Measurements from ENCODE around the gene ACOT8. TPM values are rescaled to one million over a fixed set of nuclear protein-coding genes. Genes with fewer than 3 reads are reported as not detected.
"Not testable (repeated sequence)": the region's sequence is repeated elsewhere in the genome, so short reads cannot be mapped to it uniquely, and the experiment has no call there.

ACOT8 gene
- total RNA-seq, 2 donors from 2014 or later: 21.4 to 23.2 TPM

DNA sequence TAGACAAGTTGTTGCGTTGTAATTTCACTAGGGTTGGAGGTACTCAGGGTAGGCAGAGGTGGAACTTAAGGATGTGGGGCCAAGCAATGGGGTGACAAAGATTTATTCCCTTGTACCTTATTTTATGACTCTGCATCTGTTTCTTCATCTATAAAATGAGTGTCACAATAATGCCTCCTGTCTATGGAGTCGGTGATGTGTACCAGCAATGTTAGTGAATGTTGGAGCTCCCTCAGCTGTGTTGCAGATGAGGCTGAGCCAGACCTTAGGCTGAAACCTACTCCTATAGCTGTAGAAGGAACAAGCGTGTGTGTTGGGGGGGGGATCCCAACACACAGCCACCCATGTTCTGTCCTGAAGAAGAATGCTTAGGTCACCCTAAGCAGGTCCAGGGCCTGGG lies 40.2 kb downstream of the ACOT8 start:
- Mint-ChIP-seq H3K4me3 (no peak overlapping the region), H3K9me3 (no peaks in the 10 kb centered on the region), H3K27ac (no peak overlapping the region), H3K36me3 (ENCODE audit: low read depth) (peaks cover 47% of the 10 kb centered on the region), H3K4me1 (no peaks in the 10 kb centered on the region), H3K27me3 (peaks cover 1% of the 10 kb centered on the region)
- no peak for ATAC-seq (replicated peaks)

- no peak for ATAC-seq (replicated peaks)
- Mint-ChIP-seq H3K27ac (no peak overlapping the region), H3K4me1 (no peaks in the 10 kb centered on the region), H3K27me3 (no peaks in the 10 kb centered on the region), H3K36me3 (ENCODE audit: low read depth) (peaks cover 74% of the 10 kb centered on the region), H3K9me3 (no peaks in the 10 kb centered on the region), H3K4me3 (no peak overlapping the region)
Measured at GRCh38 chr20:45814314-45814713, 42.9 kb downstream of the ACOT8 start.

GRCh38 chr20:45813489-45813888 lies 43.7 kb downstream of the ACOT8 start:
- Mint-ChIP-seq H3K4me3 (peak overlapping the region; percentile 94), H3K4me1 (no peaks in the 10 kb centered on the region), H3K9me3 (no peaks in the 10 kb centered on the region), H3K36me3 (ENCODE audit: low read depth) (peaks cover 82% of the 10 kb centered on the region), H3K27me3 (no peaks in the 10 kb centered on the region), H3K27ac (peak overlapping the region; percentile 92)
- no peak for ATAC-seq (replicated peaks)

- H3K4me3 Mint-ChIP-seq: peak overlapping the region; percentile 94
- no peak for ATAC-seq (replicated peaks)
- peak overlapping the region; percentile 92 for H3K27ac Mint-ChIP-seq
- no peaks in the 10 kb centered on the region for H3K4me1 Mint-ChIP-seq
- H3K27me3 Mint-ChIP-seq: no peaks in the 10 kb centered on the region
- H3K9me3 Mint-ChIP-seq: no peaks in the 10 kb centered on the region
- H3K36me3 Mint-ChIP-seq (ENCODE audit: low read depth): peaks cover 87% of the 10 kb centered on the region
Measured at GRCh38 chr20:45813006-45813340, 44.2 kb downstream of the ACOT8 start.

DNA sequence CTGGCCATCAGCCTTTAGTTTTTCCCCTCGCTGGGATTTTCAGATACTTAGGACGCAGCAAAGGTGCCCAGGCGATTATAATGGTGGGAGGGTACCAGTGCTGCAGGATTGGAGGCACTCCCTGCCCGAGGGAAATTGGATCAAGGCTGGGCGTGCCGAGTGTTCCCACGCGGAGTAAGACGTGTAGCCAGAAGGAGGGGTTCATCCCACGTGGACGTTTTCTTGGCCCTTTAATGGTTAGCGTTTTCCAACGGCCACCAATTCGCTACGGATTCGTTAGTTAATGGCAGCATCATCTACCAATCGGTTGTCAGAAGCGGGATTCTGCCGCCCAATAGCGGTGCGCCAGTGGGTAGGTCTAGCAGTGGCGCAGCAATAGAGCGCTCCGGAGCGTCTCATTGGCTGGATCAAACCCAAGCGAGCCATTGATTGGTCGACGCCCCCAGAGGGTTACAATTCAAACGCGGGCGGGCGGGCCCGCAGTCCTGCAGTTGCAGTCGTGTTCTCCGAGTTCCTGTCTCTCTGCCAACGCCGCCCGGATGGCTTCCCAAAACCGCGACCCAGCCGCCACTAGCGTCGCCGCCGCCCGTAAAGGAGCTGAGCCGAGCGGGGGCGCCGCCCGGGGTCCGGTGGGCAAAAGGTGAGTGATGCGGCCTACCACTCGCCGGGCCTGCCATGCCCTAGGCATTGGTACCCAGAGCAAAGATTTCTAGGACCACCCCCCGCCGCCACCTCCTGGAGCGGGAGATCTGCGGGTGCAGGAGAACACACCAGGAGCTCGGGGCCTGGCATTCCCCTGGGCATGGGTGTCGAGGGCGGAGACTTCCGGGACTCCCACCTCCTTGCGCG lies 44.8 kb downstream of the ACOT8 start, which contains the start of gene UBE2C:
Gene UBE2C, plus strand, starts transcription at position 488 of the 849 bp plus-strand sequence. Its CDS starts 52 bp downstream, at position 540.
- no peaks in the 10 kb centered on the region for H3K4me1 Mint-ChIP-seq
- H3K4me3 Mint-ChIP-seq: peak within 1 kb of the TSS; percentile 94
- H3K9me3 Mint-ChIP-seq: no peaks in the 10 kb centered on the region
- H3K36me3 Mint-ChIP-seq (ENCODE audit: low read depth): peaks cover 93% of the 10 kb centered on the region
- peak within 1 kb of the TSS; percentile 92 for H3K27ac Mint-ChIP-seq
- ATAC-seq (replicated peaks): peak; percentile 100
- no peaks in the 10 kb centered on the region for H3K27me3 Mint-ChIP-seq

DNA sequence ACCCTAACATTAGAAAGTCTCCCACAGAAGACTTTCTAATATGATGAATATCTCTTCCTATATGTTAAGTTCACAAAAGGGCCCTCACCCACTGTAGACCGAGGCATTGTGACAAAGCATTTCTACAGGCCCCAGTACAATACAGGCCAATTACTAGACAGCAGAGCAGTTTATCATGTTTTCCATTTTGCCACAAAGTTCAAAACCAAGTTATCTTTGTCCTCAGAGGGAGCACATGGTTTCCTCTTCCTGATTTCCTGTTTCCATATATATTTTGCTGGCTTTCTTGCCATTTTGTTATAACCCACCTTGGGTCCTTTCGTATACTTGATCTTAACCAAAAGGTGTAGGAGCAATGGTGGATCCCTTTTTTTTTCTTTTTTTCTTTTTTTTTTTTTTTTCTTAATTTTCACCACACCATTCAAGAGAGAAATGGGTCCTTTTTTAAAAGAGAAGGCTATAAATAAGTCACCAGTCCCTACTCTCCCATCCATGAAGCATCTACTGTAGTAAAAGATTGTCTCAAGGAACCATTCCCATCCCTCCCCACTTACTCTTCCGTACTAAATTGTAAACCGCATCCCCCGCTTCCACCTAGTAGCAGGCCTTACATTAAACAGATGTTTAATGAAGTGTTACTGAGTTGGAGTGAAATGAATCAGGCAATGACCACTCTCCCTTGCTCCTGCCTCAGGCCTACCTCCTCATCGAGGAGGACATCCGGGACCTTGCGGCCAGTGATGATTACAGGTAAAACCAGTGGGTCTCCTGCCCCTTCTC lies 46.8 kb downstream of the ACOT8 start:
- Mint-ChIP-seq H3K36me3 (ENCODE audit: low read depth) (peaks cover 97% of the 10 kb centered on the region), H3K4me1 (no peaks in the 10 kb centered on the region), H3K27me3 (no peaks in the 10 kb centered on the region), H3K27ac (peak overlapping the region; percentile 13), H3K4me3 (no peak overlapping the region), H3K9me3 (no peaks in the 10 kb centered on the region)
- no peak for ATAC-seq (replicated peaks)

GRCh38 chr20:45801851-45802250 lies 55.3 kb downstream of the ACOT8 start:
- peaks cover 8% of the 10 kb centered on the region for H3K4me1 Mint-ChIP-seq
- H3K36me3 Mint-ChIP-seq (ENCODE audit: low read depth): peaks cover 70% of the 10 kb centered on the region
- no peaks in the 10 kb centered on the region for H3K9me3 Mint-ChIP-seq
- H3K4me3 Mint-ChIP-seq: no peak overlapping the region
- no peak for ATAC-seq (replicated peaks)
- H3K27ac Mint-ChIP-seq: no peak overlapping the region
- H3K27me3 Mint-ChIP-seq: no peaks in the 10 kb centered on the region

- peak; percentile 97 for ATAC-seq (replicated peaks)
- Mint-ChIP-seq H3K36me3 (ENCODE audit: low read depth) (peaks cover 70% of the 10 kb centered on the region), H3K4me3 (peak overlapping the region; percentile 5), H3K27me3 (no peaks in the 10 kb centered on the region), H3K27ac (peak overlapping the region; percentile 78), H3K9me3 (no peaks in the 10 kb centered on the region), H3K4me1 (peaks cover 12% of the 10 kb centered on the region)
Measured at GRCh38 chr20:45798935-45799642, 58.1 kb downstream of the ACOT8 start.

- not testable (repeated sequence) for H3K27ac Mint-ChIP-seq; ATAC-seq (replicated peaks)
- peaks cover 65% of the 10 kb centered on the region for H3K36me3 Mint-ChIP-seq (ENCODE audit: low read depth)
Measured at GRCh38 chr20:45797955-45798354, 59.2 kb downstream of the ACOT8 start.

DNA sequence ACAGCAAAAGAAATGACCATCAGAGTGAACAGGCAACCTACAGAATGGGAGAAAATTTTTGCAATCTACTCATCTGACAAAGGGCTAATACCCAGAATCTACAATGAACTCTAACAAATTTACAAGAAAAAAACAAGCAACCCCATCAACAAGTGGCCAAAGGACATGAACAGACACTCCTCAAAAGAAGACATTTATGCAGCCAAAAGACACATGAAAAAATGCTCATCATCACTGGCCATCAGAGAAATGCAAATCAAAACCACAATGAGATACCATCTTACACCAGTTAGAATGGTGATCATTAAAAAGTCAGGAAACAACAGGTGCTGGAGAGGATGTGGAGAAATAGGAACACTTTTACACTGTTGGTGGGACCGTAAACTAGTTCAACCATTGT lies 59.7 kb downstream of the ACOT8 start:
- Mint-ChIP-seq H3K36me3 (ENCODE audit: low read depth) (peaks cover 65% of the 10 kb centered on the region), H3K4me1 (peaks cover 17% of the 10 kb centered on the region), H3K27ac (peak overlapping the region; percentile 29)
- H3K9me3 Mint-ChIP-seq; ATAC-seq (replicated peaks); H3K27me3 Mint-ChIP-seq; H3K4me3 Mint-ChIP-seq: not testable (repeated sequence)

More at GRCh38 chr20:45797955-45798354, 59.2 kb downstream of the ACOT8 start:
- H3K27me3 Mint-ChIP-seq, H3K4me3 Mint-ChIP-seq, H3K9me3 Mint-ChIP-seq: not testable (repeated sequence)
- peaks cover 12% of the 10 kb centered on the region for H3K4me1 Mint-ChIP-seq

GRCh38 chr20:45796337-45797065 lies 60.7 kb downstream of the ACOT8 start:
- peak; percentile 24 for ATAC-seq (replicated peaks)
- Mint-ChIP-seq H3K27me3 (no peaks in the 10 kb centered on the region), H3K4me1 (peaks cover 21% of the 10 kb centered on the region), H3K4me3 (no peak overlapping the region), H3K27ac (peak overlapping the region; percentile 29), H3K36me3 (ENCODE audit: low read depth) (peaks cover 60% of the 10 kb centered on the region), H3K9me3 (no peaks in the 10 kb centered on the region)

DNA sequence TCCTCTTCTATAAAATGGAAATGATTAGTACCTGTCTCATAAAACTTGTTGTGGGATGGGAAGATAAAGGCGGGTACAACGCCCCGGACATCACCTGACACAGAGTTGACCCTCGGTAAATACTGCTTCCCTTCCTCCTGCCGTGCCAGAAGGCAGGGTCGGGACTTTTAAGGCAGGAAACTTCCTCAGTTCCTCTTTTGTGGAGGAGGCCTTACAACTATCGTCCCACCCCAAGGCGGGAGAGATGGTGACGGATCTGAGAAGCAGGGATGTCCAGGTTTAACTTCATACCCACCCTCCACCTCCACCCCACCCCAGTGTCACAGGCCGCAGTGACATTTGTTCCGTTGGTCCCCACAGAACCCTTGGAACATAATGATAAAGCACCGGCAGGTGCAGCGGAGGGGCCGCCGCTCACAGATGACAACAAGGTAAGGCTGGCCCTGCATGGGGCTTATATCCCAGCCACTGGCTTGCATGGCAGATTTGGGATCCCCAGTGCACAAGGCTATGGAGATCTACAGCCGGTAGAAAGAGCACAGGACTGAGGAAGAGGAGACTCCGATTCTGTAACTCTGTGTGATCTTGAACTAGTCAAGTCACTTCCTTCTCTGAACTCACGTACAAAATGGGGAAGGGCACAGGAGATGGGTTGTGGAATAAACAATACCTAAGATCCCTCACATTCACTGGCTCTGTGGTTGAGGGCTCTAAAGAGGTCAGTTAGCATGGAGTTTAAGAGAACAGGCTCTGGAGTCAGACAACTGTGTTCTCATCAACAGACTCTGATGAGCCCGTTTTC lies 64.7 kb downstream of the ACOT8 start:
- Mint-ChIP-seq H3K27ac (peak overlapping the region; percentile 94), H3K4me1 (peaks cover 16% of the 10 kb centered on the region), H3K36me3 (ENCODE audit: low read depth) (peaks cover 51% of the 10 kb centered on the region), H3K27me3 (no peaks in the 10 kb centered on the region), H3K9me3 (no peaks in the 10 kb centered on the region), H3K4me3 (peak overlapping the region; percentile 88)
- ATAC-seq (replicated peaks): no peak
